ENCODE data around the gene EIF2S1.
A peak's percentile ranks its signal among the peaks of the same experiment; 100 is the strongest.

The EIF2S1 gene

GRCh38 chr14:67365476-67365875 lies 5.3 kb downstream of the EIF2S1 start:
- TF ChIP-seq CTCF (IDR thresholded peaks at IDR 0.05; ENCODE audit: low read depth, low read length, missing control alignments): no peak
- H3K4me3 ChIP-seq (ENCODE audit: low read depth, low read length): no peak overlapping the region
- H3K27ac ChIP-seq: no peak overlapping the region
- H3K27me3 ChIP-seq (replicated peaks): no peaks in the 10 kb centered on the region
- H3K36me3 ChIP-seq (replicated peaks): peaks cover 26% of the 10 kb centered on the region
- DNase-seq: no peak
- in situ Hi-C loops (cut with HindIII; ENCODE audit: low pct_ligation_motif_present, low sequenced_read_pairs): no loop called here

GRCh38 chr14:67370830-67371229 lies 10.7 kb downstream of the EIF2S1 start:
- no peaks in the 10 kb centered on the region for H3K27me3 ChIP-seq (replicated peaks)
- in situ Hi-C loops (cut with HindIII; ENCODE audit: low pct_ligation_motif_present, low sequenced_read_pairs): no loop called here
- peaks cover 46% of the 10 kb centered on the region for H3K36me3 ChIP-seq (replicated peaks)
- TF ChIP-seq CTCF (IDR thresholded peaks at IDR 0.05; ENCODE audit: low read depth, low read length, missing control alignments): no peak
- H3K4me3 ChIP-seq (ENCODE audit: low read depth, low read length): no peak overlapping the region
- peak; percentile 52 for DNase-seq
- peak overlapping the region; percentile 73 for H3K27ac ChIP-seq

GRCh38 chr14:67371247-67372148 lies 11.4 kb downstream of the EIF2S1 start:
- no peaks in the 10 kb centered on the region for H3K27me3 ChIP-seq (replicated peaks)
- H3K36me3 ChIP-seq (replicated peaks): peaks cover 46% of the 10 kb centered on the region
- H3K27ac ChIP-seq: peak overlapping the region; percentile 73
- no peak for DNase-seq
- in situ Hi-C loops (cut with HindIII; ENCODE audit: low pct_ligation_motif_present, low sequenced_read_pairs): no loop called here
- no peak overlapping the region for H3K4me3 ChIP-seq (ENCODE audit: low read depth, low read length)
- TF ChIP-seq CTCF (IDR thresholded peaks at IDR 0.05; ENCODE audit: low read depth, low read length, missing control alignments): no peak

- in situ Hi-C loops (cut with HindIII; ENCODE audit: low pct_ligation_motif_present, low sequenced_read_pairs): no loop called here
- Histone ChIP-seq H3K4me3 (ENCODE audit: low read depth, low read length) (no peak overlapping the region), H3K36me3 (replicated peaks) (peaks cover 49% of the 10 kb centered on the region), H3K27me3 (replicated peaks) (no peaks in the 10 kb centered on the region), H3K27ac (peak overlapping the region; percentile 55)
- DNase-seq: no peak
- TF ChIP-seq CTCF (IDR thresholded peaks at IDR 0.05; ENCODE audit: low read depth, low read length, missing control alignments): no peak
These were observed 12.7 kb downstream of the EIF2S1 start for GRCh38 chr14:67372833-67373232.

- Histone ChIP-seq H3K36me3 (replicated peaks) (peaks cover 50% of the 10 kb centered on the region), H3K4me3 (ENCODE audit: low read depth, low read length) (no peak overlapping the region), H3K27ac (peak overlapping the region; percentile 55), H3K27me3 (replicated peaks) (no peaks in the 10 kb centered on the region)
- in situ Hi-C loops (cut with HindIII; ENCODE audit: low pct_ligation_motif_present, low sequenced_read_pairs): no loop called here
- no peak for DNase-seq
- TF ChIP-seq CTCF (IDR thresholded peaks at IDR 0.05; ENCODE audit: low read depth, low read length, missing control alignments): no peak
These were observed 13.2 kb downstream of the EIF2S1 start for GRCh38 chr14:67373347-67373746.

All from brain microvascular endothelial cell (primary cell).